Measurements from ENCODE around the gene ERMARD.

The ERMARD gene

DNA sequence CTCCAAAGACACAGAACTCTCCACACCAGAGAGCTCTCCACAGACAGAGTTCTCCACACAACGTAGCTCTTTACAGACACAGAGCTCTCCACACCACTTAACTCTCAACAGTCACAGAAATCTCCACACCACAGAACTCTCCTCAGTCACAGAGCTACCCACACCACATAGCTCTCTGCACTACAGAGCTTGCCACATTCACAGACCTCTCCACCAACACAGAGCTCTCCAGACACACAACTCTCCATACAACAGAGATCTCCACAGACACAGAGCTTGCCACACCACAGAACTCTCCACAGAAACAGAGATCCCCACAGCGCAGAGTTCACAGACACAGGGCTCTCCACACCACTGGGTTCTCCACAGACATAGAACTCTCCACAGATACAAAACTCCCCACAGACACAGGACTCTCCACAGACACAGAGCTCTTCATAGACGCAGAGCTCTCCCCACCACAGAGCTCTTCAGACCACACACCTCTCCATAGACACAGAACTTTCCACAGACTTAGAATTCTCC lies 52.5 kb downstream of the ERMARD start:
- Histone ChIP-seq H3K9me3 (ENCODE audit: insufficient read depth, low read depth, low read length) (peaks cover 3% of the 10 kb centered on the region), H3K23ac (ENCODE audit: low read length) (no peak overlapping the region), H3K27ac (ENCODE audit: low read depth, low read length) (no peak overlapping the region), H2BK5ac (ENCODE audit: low read depth, low read length, poor library complexity) (no peak overlapping the region), H4K91ac (ENCODE audit: low read depth, low read length) (no peak overlapping the region), H3K79me1 (ENCODE audit: low read length) (no peaks in the 10 kb centered on the region), H4K8ac (ENCODE audit: low read depth, low read length) (no peak overlapping the region), H3K18ac (ENCODE audit: low read length) (no peak overlapping the region), H2AK5ac (ENCODE audit: low read length) (no peak overlapping the region), H3K4me2 (ENCODE audit: low read length) (no peak overlapping the region), H3K9ac (ENCODE audit: low read length) (no peak overlapping the region), H3K14ac (ENCODE audit: low read length) (no peak overlapping the region), H3K4me1 (ENCODE audit: control insufficient read depth in 1 of 2, insufficient read depth in 2 of 2, low read length in 2 of 2) (no peaks in the 10 kb centered on the region), H4K12ac (ENCODE audit: low read depth, low read length) (no peak overlapping the region), H3K27me3 (ENCODE audit: insufficient read depth, low read length) (no peaks in the 10 kb centered on the region), H2AFZ (ENCODE audit: insufficient read depth, low read length, poor library complexity) (no peak overlapping the region), H3K4ac (ENCODE audit: low read depth, low read length) (no peak overlapping the region), H2BK12ac (ENCODE audit: low read length) (no peak overlapping the region), H2BK120ac (ENCODE audit: insufficient read depth, low read length, poor library complexity) (no peak overlapping the region), H3K79me2 (ENCODE audit: control insufficient read depth, insufficient read depth, low read length, poor library complexity) (no peaks in the 10 kb centered on the region), H3K4me3 (ENCODE audit: low read depth, low read length) (no peak overlapping the region), H3K36me3 (ENCODE audit: control insufficient read depth in 1 of 2, insufficient read depth in 2 of 2, low read length in 2 of 2) (no peaks in the 10 kb centered on the region)
- DNase-seq: no peak
- WGBS (ENCODE audit: extremely low coverage, insufficient coverage, insufficient read length): no CpG with 5 or more reads among the region's 3 CpGs

DNA sequence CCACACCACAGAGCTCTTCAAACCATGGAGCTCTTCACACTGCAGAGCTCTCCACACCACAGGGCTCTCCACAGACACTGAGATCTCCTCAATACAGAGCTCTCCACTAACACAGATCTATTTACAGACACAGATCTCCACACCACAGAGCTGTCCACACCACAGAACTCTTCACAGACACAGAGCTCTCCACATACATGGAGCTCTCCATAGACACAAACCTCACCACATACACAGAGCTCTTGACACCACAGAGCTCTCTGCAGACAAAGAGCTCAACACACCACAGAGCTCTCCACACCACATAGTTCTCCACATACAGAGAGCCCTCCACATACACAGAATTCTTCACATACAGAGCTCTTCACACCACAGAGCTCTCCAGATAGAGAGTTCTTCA lies 53.0 kb downstream of the ERMARD start:
- H4K91ac ChIP-seq (ENCODE audit: low read depth, low read length): no peak overlapping the region
- H2BK120ac ChIP-seq (ENCODE audit: insufficient read depth, low read length, poor library complexity): no peak overlapping the region
- H2BK5ac ChIP-seq (ENCODE audit: low read depth, low read length, poor library complexity): no peak overlapping the region
- DNase-seq: no peak
- no peak overlapping the region for H3K4ac ChIP-seq (ENCODE audit: low read depth, low read length)
- no peak overlapping the region for H3K27ac ChIP-seq (ENCODE audit: low read depth, low read length)
- H3K4me2 ChIP-seq (ENCODE audit: low read length): no peak overlapping the region
- no peak overlapping the region for H3K4me3 ChIP-seq (ENCODE audit: low read depth, low read length)
- H3K18ac ChIP-seq (ENCODE audit: low read length): no peak overlapping the region
- no peak overlapping the region for H4K12ac ChIP-seq (ENCODE audit: low read depth, low read length)
- H3K27me3 ChIP-seq (ENCODE audit: insufficient read depth, low read length): no peaks in the 10 kb centered on the region
- no peaks in the 10 kb centered on the region for H3K36me3 ChIP-seq (ENCODE audit: control insufficient read depth in 1 of 2, insufficient read depth in 2 of 2, low read length in 2 of 2)
- H3K4me1 ChIP-seq (ENCODE audit: control insufficient read depth in 1 of 2, insufficient read depth in 2 of 2, low read length in 2 of 2): no peaks in the 10 kb centered on the region
- no peak overlapping the region for H3K23ac ChIP-seq (ENCODE audit: low read length)
- H3K9ac ChIP-seq (ENCODE audit: low read length): no peak overlapping the region
- no peak overlapping the region for H2AFZ ChIP-seq (ENCODE audit: insufficient read depth, low read length, poor library complexity)
- H3K79me2 ChIP-seq (ENCODE audit: control insufficient read depth, insufficient read depth, low read length, poor library complexity): no peaks in the 10 kb centered on the region
- no peaks in the 10 kb centered on the region for H3K79me1 ChIP-seq (ENCODE audit: low read length)
- H4K8ac ChIP-seq (ENCODE audit: low read depth, low read length): no peak overlapping the region
- H3K14ac ChIP-seq (ENCODE audit: low read length): no peak overlapping the region
- no peak overlapping the region for H2BK12ac ChIP-seq (ENCODE audit: low read length)
- H2AK5ac ChIP-seq (ENCODE audit: low read length): no peak overlapping the region
- H3K9me3 ChIP-seq (ENCODE audit: insufficient read depth, low read depth, low read length): peaks cover 3% of the 10 kb centered on the region

DNA sequence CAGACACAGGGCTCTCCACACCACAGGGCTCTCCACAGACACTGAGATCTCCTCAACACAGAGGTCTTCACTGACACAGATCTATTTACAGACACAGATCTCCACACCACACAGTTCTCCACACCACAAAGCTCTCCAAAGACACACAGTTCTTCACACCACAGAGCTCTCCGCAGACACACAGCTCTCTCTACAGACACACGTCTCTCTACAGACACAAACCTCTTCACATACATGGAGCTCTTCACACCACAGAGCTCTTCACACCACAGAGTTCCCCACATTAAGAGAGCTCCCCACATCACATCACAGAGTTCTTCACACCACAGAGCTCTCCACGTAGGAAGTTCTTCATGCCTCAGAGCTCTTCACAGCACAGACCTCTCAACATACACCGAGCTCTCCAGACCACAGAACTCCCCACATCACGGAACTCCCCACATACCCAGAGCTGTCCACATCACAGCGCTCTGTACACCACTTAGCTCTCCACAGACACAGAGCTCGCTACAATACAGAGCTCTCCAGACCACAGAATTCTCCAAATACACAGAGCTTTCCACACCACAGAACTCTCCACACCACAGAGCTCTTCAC lies 53.9 kb downstream of the ERMARD start:
- H4K91ac ChIP-seq (ENCODE audit: low read depth, low read length): no peak overlapping the region
- H3K36me3 ChIP-seq (ENCODE audit: control insufficient read depth in 1 of 2, insufficient read depth in 2 of 2, low read length in 2 of 2): no peaks in the 10 kb centered on the region
- H3K79me2 ChIP-seq (ENCODE audit: control insufficient read depth, insufficient read depth, low read length, poor library complexity): no peaks in the 10 kb centered on the region
- H3K4me1 ChIP-seq (ENCODE audit: control insufficient read depth in 1 of 2, insufficient read depth in 2 of 2, low read length in 2 of 2): peaks cover 0 to 1% of the 10 kb centered on the region in 2 experiments
- H3K27me3 ChIP-seq (ENCODE audit: insufficient read depth, low read length): no peaks in the 10 kb centered on the region
- no peak overlapping the region for H2BK12ac ChIP-seq (ENCODE audit: low read length)
- no peak overlapping the region for H2BK120ac ChIP-seq (ENCODE audit: insufficient read depth, low read length, poor library complexity)
- H2BK5ac ChIP-seq (ENCODE audit: low read depth, low read length, poor library complexity): no peak overlapping the region
- no peak overlapping the region for H3K9ac ChIP-seq (ENCODE audit: low read length)
- no peak overlapping the region for H4K8ac ChIP-seq (ENCODE audit: low read depth, low read length)
- no peak for DNase-seq
- no peak overlapping the region for H3K27ac ChIP-seq (ENCODE audit: low read depth, low read length)
- H3K79me1 ChIP-seq (ENCODE audit: low read length): no peaks in the 10 kb centered on the region
- peaks cover 3% of the 10 kb centered on the region for H3K9me3 ChIP-seq (ENCODE audit: insufficient read depth, low read depth, low read length)
- no peak overlapping the region for H3K18ac ChIP-seq (ENCODE audit: low read length)
- H2AFZ ChIP-seq (ENCODE audit: insufficient read depth, low read length, poor library complexity): no peak overlapping the region
- no peak overlapping the region for H2AK5ac ChIP-seq (ENCODE audit: low read length)
- no peak overlapping the region for H4K12ac ChIP-seq (ENCODE audit: low read depth, low read length)
- no peak overlapping the region for H3K4me2 ChIP-seq (ENCODE audit: low read length)
- no peak overlapping the region for H3K23ac ChIP-seq (ENCODE audit: low read length)
- WGBS (ENCODE audit: extremely low coverage, insufficient coverage, insufficient read length): no CpG with 5 or more reads among the region's 7 CpGs
- no peak overlapping the region for H3K4ac ChIP-seq (ENCODE audit: low read depth, low read length)
- H3K4me3 ChIP-seq (ENCODE audit: low read depth, low read length): no peak overlapping the region
- H3K14ac ChIP-seq (ENCODE audit: low read length): no peak overlapping the region

DNA sequence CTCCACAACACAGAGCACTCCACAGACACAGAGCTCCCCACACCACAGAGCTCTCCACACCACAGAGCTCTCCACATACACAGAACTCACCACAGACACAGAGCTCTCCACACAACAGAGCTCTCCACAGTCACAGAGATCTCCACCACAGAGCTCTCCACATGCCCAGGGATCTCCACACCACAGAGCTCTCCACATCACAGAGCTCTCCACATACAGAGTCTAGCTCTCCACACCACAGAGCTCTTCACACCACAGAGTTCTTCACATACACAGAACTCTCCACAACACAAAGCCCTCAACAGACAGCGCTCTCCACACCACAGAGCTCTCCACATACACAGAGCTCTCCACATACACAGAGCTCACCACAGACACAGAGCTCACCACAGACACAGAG lies 55.3 kb downstream of the ERMARD start:
- H2BK5ac ChIP-seq (ENCODE audit: low read depth, low read length, poor library complexity): no peak overlapping the region
- H3K27ac ChIP-seq (ENCODE audit: low read depth, low read length): no peak overlapping the region
- H3K4me2 ChIP-seq (ENCODE audit: low read length): no peak overlapping the region
- no peaks in the 10 kb centered on the region for H3K36me3 ChIP-seq (ENCODE audit: control insufficient read depth in 1 of 2, insufficient read depth in 2 of 2, low read length in 2 of 2)
- no peak overlapping the region for H2AFZ ChIP-seq (ENCODE audit: insufficient read depth, low read length, poor library complexity)
- WGBS (ENCODE audit: extremely low coverage, insufficient coverage, insufficient read length): no CpG with 5 or more reads among the region's 1 CpG
- DNase-seq: no peak
- no peak overlapping the region for H4K8ac ChIP-seq (ENCODE audit: low read depth, low read length)
- no peak overlapping the region for H2BK12ac ChIP-seq (ENCODE audit: low read length)
- no peak overlapping the region for H3K9ac ChIP-seq (ENCODE audit: low read length)
- no peak overlapping the region for H3K23ac ChIP-seq (ENCODE audit: low read length)
- peaks cover 0 to 3% of the 10 kb centered on the region in 2 experiments for H3K4me1 ChIP-seq (ENCODE audit: control insufficient read depth in 1 of 2, insufficient read depth in 2 of 2, low read length in 2 of 2)
- no peak overlapping the region for H4K91ac ChIP-seq (ENCODE audit: low read depth, low read length)
- H3K4me3 ChIP-seq (ENCODE audit: low read depth, low read length): no peak overlapping the region
- H3K4ac ChIP-seq (ENCODE audit: low read depth, low read length): no peak overlapping the region
- no peak overlapping the region for H2BK120ac ChIP-seq (ENCODE audit: insufficient read depth, low read length, poor library complexity)
- H3K79me2 ChIP-seq (ENCODE audit: control insufficient read depth, insufficient read depth, low read length, poor library complexity): no peaks in the 10 kb centered on the region
- H3K79me1 ChIP-seq (ENCODE audit: low read length): no peaks in the 10 kb centered on the region
- H3K9me3 ChIP-seq (ENCODE audit: insufficient read depth, low read depth, low read length): peaks cover 2% of the 10 kb centered on the region
- no peaks in the 10 kb centered on the region for H3K27me3 ChIP-seq (ENCODE audit: insufficient read depth, low read length)
- H2AK5ac ChIP-seq (ENCODE audit: low read length): no peak overlapping the region
- no peak overlapping the region for H4K12ac ChIP-seq (ENCODE audit: low read depth, low read length)
- H3K14ac ChIP-seq (ENCODE audit: low read length): no peak overlapping the region
- no peak overlapping the region for H3K18ac ChIP-seq (ENCODE audit: low read length)
